ENCODE measurements around the gene CALM3.

Gene CALM3

DNA sequence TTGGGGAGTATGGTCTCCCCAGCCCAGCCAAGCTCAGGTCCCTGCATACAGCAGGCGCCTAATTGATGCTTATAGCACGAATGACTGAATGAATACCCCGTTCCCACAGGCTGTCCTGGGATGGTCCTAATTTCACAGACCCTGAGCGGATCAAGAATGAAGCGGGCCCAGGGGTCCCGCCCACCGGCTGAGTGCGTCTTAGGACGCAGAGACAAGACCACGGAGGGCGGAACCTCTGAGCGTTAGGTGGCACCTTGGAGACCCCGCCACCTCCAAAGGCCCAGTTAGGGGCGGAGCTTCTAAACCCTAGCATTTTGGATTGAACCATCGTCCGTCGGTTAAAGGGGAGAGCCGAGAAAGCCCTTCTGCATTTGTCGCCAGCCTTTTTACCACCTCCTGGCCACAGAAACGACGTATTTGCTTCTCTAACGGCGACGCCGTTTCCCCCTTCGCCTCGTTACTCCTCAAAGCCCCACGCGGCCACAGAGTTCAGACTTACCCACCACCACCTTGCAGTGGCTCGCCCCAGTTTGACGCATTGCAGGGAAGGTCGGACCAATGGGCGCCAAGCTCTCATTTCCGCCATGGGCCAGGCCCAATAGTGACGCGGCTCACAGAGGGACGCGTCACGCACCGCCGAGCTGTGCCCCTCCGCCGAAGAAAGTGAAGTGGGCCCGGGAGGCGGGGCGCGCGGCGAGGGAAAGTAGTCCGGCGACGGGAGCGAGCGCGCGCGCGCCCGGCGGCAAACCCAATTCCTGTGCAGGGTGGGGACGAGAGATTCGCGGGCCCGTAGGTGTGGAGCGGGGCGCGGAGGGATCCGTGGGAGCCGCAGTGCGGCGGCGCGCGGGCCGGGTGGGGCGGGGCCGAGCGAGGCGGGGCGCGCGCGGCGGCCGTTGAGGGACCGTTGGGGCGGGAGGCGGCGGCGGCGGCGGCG is 479 bp upstream of the CALM3 start:
- peak; percentile 100 for DNase-seq

DNA sequence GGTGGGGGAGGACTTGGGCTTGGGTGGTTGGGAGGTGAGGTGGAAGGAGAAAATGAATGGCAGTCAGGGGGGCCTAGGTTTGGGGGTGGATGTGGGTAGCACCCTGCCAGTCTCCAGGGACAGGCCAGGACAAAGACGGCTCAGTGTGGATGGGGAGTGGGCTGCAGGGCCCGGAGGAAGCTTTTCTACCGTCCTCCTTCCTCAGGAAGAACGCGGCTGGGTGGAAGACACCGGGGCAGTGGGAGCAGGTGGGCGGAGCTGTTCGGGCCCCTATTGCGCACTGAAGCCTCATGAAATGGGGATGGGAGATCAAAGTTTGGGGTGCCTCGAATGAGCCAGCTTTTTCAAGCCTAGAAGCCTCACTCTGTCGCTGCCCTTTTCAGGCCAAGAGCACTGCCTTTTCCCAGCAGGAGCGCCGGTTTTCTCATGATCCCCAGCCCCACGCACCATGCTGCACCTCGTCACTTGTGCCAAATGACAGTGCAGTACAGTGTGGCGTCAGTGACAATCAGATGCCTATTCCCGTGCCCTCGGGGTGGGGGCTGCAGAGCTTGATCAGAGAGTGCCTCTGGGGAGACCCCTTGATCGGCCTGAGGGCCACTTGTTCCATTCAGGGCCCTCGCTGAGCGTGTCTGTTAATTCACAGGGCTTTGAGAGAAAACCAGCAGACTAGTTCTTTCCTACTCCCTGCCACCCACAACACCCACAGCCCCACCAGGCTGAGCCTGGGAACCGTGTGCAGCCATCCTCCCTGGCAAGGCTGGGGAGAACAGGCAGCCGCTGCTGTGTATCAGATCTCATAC is 1.5 kb downstream of the CALM3 start:
- DNase-seq: peak; percentile 53

DNA sequence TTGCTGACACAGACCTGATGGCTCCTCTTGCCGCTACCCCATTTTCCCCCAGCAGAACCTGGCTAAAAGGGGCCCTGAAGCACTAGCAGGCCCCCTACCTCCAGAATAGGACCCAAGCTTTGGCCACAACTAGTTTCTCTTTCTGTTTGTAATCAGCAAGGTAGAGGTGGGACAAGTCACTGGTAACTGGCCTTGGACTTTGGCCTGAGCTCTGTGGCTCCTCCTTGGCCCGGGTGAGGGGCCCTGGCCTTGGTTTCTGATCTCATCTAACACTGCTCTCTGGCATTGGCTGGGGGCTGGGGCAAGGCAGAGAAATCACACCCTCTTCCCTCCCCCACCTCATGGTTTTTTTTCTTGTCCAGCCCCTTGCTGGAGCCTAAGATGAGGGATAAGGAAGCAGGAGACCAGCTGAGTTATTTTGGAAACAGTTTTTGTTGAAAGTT is 2.1 kb downstream of the CALM3 start:
- DNase-seq: no peak

GRCh38 chr19:46603752-46604231 is 2.7 kb downstream of the CALM3 start:
- DNase-seq: no peak

DNA sequence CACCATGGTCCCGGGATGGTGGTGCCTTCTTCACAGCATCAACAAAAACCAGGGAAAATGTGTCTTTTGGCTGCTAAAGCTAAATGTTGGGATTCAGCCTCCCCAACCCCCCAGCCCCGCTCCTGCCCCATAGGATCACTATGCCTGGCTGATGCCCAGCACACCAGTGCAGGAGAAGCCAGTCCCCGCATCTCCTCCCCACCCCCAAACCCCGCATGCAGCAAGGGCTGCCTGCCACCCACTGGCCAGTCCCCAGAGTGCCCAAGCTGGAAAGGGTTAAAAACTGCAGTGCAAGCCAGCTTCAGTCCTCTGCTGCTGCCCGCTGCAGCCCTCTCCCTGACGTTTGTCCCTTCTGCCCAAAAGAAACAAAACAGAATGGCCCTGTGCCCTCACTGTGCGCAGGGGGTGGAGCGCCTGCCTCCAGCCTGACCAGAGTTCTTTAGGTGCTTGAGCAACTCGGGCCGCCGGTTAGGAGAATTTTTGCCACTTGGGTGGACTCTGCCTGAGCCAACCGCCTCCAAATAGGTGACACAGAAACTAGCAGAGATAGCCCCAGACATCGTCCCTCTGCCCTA is 3.7 kb downstream of the CALM3 start:
- DNase-seq: no peak

DNA sequence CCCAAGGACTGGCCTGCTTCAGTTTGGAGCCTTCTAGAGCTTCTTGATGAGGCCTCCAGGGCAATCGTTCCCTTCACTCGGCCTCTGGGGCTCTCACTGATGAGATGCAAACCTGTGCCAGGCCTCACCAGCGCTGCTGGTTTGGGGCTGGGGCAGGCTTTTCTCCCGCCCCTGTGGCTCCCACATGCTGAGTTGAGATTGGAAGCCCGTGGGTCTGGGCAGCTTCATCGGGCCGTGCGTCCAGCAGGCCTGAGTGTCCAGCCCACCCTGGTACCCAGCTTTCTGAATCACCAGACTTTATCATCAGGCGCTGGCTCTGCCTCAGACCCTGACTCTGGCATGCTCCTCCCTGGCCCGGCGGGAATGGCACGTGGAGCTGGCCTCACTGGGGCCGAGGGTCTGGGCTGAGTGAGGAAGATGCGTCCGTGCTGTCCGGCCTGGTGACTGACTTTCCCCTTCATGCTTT is 4.3 kb downstream of the CALM3 start:
- no peak for DNase-seq

DNA sequence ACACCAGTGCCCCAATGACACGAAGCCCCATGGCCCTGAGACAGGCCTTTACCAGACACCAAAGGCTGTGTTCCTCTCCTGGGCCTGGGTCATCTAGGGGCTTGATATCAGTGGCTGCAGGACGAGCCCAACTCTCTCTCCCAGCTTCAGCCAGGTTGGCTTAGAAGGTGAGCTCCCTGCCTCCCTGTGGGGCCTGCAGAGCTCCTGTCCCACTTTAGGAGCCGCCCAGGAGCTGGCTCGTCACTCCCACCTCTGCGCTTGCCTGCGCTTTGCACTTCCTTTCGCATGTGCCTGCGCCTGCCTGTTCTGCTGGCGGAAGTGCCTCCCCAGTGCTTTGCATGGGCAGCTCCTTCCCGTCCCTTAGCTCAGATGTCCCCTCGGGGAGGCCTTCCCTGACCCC is 4.9 kb downstream of the CALM3 start:
- DNase-seq: no peak

GRCh38 chr19:46606681-46607447 is 5.7 kb downstream of the CALM3 start:
- no peak for DNase-seq

GRCh38 chr19:46607448-46607841 is 6.3 kb downstream of the CALM3 start:
- DNase-seq: no peak

- no peak for DNase-seq
Observed at GRCh38 chr19:46608178-46608577, 7.0 kb downstream of the CALM3 start.

- no peak for DNase-seq
Observed at GRCh38 chr19:46608581-46609345, 7.6 kb downstream of the CALM3 start.

DNA sequence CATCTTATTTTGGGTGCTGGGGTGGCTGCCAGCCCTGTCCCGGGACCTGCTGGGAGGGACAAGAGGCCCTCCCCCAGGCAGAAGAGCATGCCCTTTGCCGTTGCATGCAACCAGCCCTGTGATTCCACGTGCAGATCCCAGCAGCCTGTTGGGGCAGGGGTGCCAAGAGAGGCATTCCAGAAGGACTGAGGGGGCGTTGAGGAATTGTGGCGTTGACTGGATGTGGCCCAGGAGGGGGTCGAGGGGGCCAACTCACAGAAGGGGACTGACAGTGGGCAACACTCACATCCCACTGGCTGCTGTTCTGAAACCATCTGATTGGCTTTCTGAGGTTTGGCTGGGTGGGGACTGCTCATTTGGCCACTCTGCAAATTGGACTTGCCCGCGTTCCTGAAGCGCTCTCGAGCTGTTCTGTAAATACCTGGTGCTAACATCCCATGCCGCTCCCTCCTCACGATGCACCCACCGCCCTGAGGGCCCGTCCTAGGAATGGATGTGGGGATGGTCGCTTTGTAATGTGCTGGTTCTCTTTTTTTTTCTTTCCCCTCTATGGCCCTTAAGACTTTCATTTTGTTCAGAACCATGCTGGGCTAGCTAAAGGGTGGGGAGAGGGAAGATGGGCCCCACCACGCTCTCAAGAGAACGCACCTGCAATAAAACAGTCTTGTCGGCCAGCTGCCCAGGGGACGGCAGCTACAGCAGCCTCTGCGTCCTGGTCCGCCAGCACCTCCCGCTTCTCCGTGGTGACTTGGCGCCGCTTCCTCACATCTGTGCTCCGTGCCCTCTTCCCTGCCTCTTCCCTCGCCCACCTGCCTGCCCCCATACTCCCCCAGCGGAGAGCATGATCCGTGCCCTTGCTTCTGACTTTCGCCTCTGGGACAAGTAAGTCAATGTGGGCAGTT is 8.6 kb downstream of the CALM3 start:
- no peak for DNase-seq

GRCh38 chr19:46610413-46610775 is 9.3 kb downstream of the CALM3 start:
- DNase-seq: no peak

GRCh38 chr19:46610851-46611770 is 10.0 kb downstream of the CALM3 start:
- no peak for DNase-seq

- DNase-seq: no peak
Observed at GRCh38 chr19:46611776-46612175, 10.6 kb downstream of the CALM3 start.

- DNase-seq: no peak
Observed at GRCh38 chr19:46613525-46613924, 12.4 kb downstream of the CALM3 start.

DNA sequence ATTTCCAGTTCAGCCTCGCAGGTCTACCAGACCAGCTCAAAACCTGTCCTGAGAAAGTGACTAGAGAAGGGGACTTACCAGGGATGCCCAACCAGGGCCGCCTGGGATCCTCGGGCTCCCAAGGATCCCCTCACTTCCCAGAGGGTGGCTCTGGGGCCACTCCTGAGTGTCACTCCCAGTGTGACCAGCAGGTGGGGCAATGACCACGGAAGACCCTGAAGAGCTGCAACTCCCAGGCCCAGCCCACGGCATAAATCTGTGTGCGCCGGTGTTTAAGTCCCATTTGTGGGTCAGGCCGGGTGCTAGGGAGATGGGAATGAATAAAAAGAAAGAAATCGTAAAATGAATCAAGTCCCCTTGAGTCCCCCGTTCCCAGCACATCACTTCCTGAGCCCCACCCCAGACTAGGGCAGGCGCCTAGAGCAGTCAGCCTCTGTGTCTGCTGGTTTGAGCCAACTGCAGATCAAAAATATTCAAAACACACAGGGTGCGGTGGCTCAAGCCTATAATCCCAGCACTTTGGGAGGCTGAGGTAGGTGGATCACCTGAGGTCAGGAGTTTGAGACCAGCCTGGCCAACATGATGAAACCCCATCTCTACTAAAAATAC is 13.1 kb downstream of the CALM3 start:
- DNase-seq: peak; percentile 90

GRCh38 chr19:46615966-46616365 is 14.8 kb downstream of the CALM3 start:
- no peak for DNase-seq

Measured in retina (tissue), 1 donor.